ENCODE results near the gene ECHDC3.

- TF ChIP-seq CTCF (conservative IDR thresholded peaks at IDR 0.05; ENCODE audit: low read length) (no peak), EZH2phosphoT487 (IDR thresholded peaks at IDR 0.05; ENCODE audit: borderline replicate concordance, low read depth, low read length) (no peak)
These were observed 64.5 kb downstream of the ECHDC3 start for GRCh38 chr10:11806706-11807105.
